Forelimb muscle (tissue), 1 donor: ENCODE data around the gene SPDYE1. TPM values are rescaled to one million over a fixed set of nuclear protein-coding genes. Genes with fewer than 3 reads are reported as not detected.
"Not testable (repeated sequence)": the region's sequence is repeated elsewhere in the genome, so short reads cannot be mapped to it uniquely, and the experiment has no call there.

ENCODE experiments used
- DNase-seq: peaks from one replicate; pipeline ENCODE4 v3.0.0-alpha.2; 2013; ENCODE audit warnings: low read depth
- polyA plus RNA-seq: library from polyadenylated mRNA; unstranded; fragments of 120-200 nt; gene quantifications from one replicate; pipeline ENCODE4 v1.2.1, GENCODE V29; 2013; ENCODE audit not compliant: insufficient read length

SPDYE1 gene
- polyA plus RNA-seq, 1 donor, result 1.6 TPM

DNA sequence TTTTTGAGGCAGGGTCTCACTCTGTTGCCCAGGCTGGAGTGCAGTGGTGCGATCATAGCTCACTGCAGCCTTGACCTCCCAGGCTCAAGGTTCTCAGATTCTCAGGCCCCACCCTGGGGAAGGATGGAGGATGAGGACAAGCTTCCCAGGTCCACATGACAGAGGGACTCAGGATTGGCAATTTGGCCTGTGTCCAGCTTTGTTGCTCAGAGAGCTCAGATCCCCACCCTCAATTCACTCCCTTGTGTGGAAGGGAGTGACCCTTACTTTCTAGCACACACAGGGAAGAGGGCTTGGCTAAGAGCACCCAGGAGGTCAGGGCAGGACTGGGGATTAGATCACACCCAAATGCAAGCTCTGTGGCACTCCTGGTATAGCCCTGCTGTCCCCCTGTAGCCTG, 6.9 kb upstream of the SPDYE1 start:
- not testable (repeated sequence) for DNase-seq

GRCh38 chr7:43992896-43993295, 4.8 kb upstream of the SPDYE1 start:
- DNase-seq, result not testable (repeated sequence)

- DNase-seq, result not testable (repeated sequence)
Measured at GRCh38 chr7:43994681-43995080, 3.0 kb upstream of the SPDYE1 start.

DNA sequence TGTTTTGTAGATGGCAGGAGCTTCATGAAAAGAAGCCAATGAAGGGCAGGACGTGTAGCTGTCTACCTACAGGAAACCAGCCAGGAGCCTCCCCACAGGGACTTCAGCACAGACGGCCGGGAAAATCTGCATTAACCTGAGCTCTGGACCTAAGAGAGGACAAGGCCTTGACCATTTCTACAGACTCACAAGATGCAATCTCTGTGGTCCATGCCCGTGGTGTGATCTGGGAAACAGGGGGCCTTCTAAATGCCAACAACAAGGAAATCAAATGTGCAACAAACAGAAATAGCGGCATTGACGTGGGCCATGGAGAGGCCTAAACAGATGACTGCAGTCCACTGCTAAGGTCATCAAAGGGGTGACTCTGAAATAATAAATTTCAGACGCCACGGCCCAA, 14.4 kb downstream of the SPDYE1 start:
- DNase-seq, result not testable (repeated sequence)

GRCh38 chr7:44015090-44015489, 17.4 kb downstream of the SPDYE1 start:
- DNase-seq, result not testable (repeated sequence)

GRCh38 chr7:44018857-44019807, 21.4 kb downstream of the SPDYE1 start:
- peak; percentile 86 for DNase-seq

DNA sequence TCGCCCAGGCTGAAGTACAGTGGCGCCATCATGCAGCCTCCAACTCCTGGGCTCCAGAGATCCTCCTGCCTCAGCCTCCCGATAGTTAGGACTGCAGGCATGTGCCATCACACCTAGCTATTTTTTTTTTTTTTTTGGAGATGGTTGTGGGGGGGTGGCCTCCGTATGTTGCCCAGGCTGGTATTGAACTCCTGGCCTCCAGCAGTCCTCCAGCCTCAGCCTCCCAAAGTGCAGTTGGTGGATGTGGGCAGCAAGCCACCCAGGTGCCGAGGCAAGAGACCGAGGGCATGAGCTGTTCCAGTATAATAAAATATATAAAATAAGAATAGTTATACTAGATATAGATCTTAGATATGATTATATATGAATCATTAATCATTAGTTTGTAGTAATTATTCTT, 22.1 kb downstream of the SPDYE1 start:
- not testable (repeated sequence) for DNase-seq

GRCh38 chr7:44022069-44022468, 24.4 kb downstream of the SPDYE1 start:
- DNase-seq, result not testable (repeated sequence)

GRCh38 chr7:44022796-44023467, 25.2 kb downstream of the SPDYE1 start:
- DNase-seq, result not testable (repeated sequence)

DNA sequence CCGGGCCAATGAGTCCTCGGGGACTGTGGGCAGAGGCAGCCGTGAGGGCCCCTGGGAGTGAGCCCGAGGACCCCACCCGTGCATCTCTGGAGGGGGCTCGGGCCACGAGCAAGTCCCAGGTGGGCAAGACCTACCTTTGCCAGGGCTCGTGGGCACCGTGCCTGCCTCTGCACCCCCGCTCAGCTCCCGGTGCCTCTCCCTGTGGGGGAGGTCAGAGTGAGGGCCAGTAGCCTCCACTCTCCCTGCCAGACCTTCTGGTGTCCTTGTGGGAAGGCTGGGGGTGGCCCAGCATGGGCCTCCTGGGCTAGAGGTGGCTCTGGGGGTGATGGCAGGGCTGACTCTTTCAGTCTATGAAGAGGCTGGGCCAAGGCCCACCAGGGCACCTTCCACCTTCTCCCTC, 31.7 kb downstream of the SPDYE1 start:
- not testable (repeated sequence) for DNase-seq

DNA sequence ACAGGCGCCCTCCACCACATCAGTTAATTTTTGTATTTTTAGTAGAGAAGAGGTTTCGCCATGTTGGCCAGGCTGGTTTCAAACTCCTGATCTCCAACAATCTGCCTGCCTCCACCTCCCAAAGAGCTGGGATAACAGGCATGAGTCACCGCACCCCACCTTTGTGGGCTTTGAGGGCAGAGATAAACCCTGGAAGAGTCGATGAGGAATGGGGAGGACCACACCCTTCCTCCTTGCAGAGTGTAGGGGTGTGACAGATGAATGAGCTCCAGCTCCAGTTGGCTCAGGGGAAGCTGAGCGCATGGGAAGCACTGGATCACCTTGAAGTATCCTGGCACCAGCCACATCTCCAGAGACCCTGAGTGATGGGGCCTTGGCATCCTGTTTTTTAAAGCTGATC, 32.3 kb downstream of the SPDYE1 start:
- DNase-seq, result not testable (repeated sequence)

DNA sequence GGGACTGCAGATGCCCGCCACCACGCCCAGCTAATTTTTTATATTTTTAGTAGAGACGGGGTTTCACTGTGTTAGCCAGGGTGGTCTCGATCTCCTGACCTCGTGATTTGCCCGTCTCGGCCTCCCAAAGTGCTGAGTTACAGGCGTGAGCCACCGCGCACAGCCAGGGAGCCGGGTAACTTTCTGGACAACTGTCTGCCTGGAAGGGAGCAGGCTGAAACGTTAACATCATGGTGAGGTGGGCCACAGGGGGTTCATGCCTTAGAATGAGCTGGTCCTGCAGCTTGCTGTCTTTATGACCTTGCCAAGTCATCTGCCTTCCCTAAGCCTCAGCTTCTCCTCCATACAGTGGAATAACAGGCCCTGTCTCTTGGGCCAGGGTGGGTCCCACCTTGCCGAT, 33.6 kb downstream of the SPDYE1 start:
- not testable (repeated sequence) for DNase-seq

- DNase-seq, result not testable (repeated sequence)
Measured at GRCh38 chr7:44032031-44032430, 34.3 kb downstream of the SPDYE1 start.

DNA sequence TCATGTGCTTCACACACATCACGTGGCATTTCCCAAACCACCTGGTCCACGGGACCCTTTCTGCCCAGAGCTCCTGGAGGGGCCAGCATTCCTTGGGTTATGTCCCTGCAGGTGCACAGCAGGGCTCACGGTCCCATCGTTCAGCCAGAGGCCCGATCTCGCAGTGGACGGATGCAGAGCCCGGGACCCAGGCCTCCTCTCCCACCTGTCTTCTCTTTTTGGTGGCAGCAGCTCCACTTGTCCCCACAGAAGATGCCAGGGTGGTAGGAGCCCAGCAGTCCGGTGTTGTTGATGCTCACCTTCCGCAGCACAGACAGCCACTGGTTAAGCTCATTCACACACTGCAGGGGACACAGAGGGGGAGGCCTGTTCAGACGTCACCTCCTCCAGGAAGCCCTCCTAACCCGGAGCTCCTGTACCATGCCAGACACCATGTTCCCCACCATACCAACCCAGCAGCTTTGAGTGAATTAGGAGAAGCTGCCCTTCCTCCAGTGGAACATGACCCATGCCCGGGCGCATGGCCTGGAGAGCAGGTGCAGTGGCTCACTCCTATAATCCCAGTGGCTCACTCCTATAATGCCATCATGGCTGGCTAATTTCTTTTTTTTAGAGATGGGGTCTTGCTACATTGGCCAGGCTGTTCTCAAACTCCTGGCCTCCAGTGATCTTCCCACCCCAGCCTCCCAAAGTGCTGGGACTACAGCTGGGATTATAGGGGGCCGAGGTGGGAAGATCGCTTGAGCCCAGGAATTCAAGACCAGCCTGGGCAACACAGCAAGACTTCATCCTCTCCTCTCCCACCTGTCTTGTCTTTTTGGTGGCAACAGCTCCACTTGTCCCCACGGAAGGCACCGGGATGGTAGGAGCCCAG, 36.5 kb downstream of the SPDYE1 start:
- DNase-seq, result not testable (repeated sequence)

DNA sequence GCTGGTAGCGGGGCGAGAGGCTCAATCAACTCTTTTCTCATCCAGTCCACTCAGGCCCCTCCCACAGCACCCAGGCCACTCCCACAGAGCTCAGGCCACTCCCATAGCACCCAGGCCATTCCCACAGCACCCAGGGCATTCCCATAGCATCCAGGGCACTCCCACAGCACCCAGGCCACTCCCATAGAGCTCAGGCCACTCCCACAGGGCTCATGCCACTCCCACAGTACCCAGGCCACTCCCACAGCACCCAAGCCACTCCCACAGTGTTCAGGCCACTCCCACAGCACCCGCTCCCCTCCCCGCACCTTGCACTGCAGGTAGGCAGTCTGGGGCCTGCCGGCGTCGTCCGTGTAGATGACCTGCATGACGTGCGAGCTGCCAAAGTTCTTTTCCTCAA, 38.7 kb downstream of the SPDYE1 start:
- not testable (repeated sequence) for DNase-seq

DNA sequence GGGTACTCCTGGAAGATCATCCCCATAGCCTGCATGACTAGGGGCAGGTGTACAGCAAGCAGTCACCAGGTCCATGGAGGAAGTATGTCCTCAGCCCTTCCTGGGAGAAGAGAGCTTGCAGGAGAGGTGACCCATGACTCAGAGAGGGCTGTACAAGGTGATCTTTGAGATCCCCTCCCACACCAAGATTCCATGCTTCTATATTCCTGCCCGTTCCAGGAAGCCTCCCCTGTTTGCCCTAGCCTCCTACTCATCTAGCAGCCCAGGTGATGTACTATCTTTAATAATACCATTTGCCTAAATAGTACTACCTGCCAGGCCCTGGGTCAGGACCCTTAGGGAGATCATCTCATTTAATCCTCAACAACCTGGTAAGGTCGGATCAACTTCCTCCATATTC, 40.3 kb downstream of the SPDYE1 start:
- DNase-seq, result not testable (repeated sequence)

DNA sequence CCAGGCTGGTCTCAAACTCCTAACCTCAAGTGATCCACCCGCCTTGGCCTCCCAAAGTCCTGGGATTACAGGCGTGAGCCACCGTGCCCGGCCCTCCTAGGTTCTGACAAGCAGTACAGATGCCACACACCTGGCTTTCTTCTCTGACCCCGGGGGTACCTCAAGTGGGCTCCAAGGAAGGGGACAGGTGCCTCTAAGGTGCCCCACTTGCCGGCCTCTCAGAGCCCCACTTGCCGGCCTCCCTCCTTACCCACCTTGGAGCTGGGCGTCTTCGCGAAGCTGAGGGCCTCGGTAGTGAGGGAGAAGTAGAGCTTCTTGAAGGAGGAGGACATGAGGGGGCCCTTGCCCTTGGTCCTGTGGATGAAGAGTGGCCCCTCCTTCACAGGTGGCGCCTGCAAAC, 40.9 kb downstream of the SPDYE1 start:
- not testable (repeated sequence) for DNase-seq

DNA sequence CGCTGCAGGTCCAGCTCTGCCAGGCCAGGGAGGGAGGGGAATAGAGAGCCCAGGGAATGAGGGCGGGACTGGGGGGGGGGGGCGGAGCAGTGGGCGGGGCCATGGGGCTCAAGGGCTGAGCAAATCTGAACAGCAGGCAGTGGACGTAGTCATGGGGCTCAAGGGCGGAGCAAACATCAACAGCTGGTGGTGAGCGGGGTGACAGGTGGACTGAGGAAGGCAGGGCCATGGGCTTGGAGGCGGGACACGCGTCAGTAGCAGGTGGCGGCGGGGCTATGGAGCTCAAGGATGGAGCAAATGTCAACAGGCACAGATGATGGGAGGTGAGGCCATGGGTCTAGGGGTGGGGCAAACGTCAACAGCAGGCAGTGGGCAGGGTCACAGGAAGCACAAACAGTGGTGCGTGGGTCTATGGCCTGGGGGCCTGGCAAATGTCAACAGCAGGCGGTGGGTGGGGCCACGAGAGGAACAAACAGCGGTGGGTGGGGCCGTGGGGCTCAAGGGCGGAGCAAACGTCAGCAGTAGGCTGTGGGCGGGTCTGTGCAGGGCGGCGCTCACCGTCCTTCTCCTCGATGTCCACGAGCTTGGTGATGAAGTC, 41.4 kb downstream of the SPDYE1 start:
- not testable (repeated sequence) for DNase-seq

- DNase-seq, result not testable (repeated sequence)
Measured at GRCh38 chr7:44039800-44040492, 42.2 kb downstream of the SPDYE1 start.

DNA sequence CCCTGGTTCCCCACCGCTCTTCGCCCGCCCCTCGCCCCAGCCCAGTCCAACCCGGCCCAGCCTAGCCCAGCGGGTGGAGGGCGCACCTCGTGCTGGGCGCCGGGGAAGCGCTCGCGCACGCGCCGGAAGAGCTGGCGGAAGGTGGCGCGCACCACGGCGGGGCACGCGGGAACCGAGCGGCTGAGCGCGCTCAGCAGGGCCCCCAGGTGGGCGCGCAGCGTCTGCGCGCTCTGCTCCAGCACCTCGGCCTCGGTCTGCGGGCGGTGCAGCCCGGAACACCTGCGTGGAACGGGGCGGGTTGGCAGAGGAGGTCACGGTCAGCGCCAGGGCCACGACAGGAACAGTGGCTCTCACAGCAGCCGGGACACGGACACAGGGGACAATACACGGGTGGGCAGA, 42.8 kb downstream of the SPDYE1 start:
- not testable (repeated sequence) for DNase-seq

- DNase-seq, result no peak
Measured at GRCh38 chr7:44042221-44042620, 44.5 kb downstream of the SPDYE1 start.
